ENCODE measurements around the gene SINHCAF.
"Not testable (repeated sequence)": the region's sequence is repeated elsewhere in the genome, so short reads cannot be mapped to it uniquely, and the experiment has no call there.

The SINHCAF gene

DNA sequence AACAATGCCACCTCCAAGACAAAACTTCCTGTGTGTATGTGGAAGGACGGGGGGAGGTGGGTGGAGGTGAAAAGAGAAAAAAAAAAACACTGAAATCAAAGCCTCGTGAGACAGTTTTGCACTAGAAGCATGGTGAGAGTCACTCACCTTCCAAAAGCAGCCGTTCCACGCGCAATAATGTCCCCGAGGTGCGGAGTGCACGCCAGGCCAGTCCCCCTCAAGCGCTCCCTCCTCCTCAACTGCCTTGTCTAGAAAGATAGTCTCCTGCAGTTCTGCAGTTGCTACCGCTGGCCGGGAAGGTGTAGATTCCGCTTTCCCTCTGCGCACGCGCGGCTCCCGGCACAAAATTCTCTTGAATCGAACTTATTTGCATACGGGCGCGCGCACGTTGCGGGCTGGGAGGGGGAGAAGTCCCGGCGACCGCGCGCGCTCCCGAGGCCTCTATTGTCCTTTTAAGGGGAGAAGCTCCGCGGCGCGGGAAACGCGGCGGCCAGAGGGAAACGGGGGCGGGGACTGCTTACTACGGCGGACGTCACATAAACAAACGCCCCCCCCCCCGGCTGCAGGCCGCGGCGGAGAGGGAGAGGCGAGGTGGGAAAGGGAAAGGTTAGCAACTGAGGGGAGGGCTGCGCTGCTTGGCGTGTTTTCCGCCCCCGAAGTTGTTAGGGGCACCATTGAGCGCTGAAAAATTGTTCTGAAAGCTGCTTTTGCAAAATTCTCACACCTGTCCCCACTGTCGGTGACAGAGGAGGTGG is at the start of gene SINHCAF:
Gene SINHCAF (minus strand): TSS at position 274 of the 755 bp plus-strand sequence. CDS start 27,946 bp downstream, outside the sequence.
- no peaks in the 10 kb centered on the region for H3K9me3 ChIP-seq (ENCODE audit: control insufficient read depth, low read length)
- H3K27me3 ChIP-seq (replicated peaks; ENCODE audit: control insufficient read depth, insufficient read depth, low read length), result no peaks in the 10 kb centered on the region
- peak; percentile 100 for DNase-seq (ENCODE audit: low read depth)
- H3K4me3 ChIP-seq (ENCODE audit: low read length), result peak within 1 kb of the TSS; percentile 94
- peaks cover 5% of the 10 kb centered on the region for H3K4me1 ChIP-seq (ENCODE audit: control insufficient read depth, insufficient read depth, low read length)
- H3K36me3 ChIP-seq (ENCODE audit: control insufficient read depth, insufficient read depth, low read length, severe bottlenecking), result no peaks in the 10 kb centered on the region
- peak within 1 kb of the TSS; percentile 84 for H3K9ac ChIP-seq (ENCODE audit: low read length)

DNA sequence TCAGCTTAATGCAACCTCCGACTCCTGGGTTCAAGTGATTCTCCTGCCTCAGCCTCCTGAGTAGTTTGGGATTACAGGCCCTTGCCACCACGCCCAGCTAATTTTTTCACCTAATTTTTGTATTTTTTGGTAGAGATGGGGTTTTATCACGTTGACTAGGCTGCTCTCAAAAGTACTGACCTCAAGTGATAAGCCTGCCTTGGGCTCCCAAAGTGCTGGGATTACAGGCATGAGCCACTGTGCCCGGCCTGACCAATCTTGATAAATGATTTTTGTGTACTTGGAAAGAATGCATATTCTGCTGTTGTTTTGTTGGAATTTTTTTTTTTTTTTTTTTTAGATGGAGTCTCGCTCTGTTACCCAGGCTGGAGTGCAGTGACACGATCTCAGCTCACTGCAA is 49.5 kb upstream of the SINHCAF start:
- H3K9me3 ChIP-seq (ENCODE audit: control insufficient read depth, low read length); H3K4me1 ChIP-seq (ENCODE audit: control insufficient read depth, insufficient read depth, low read length); DNase-seq (ENCODE audit: low read depth); H3K36me3 ChIP-seq (ENCODE audit: control insufficient read depth, insufficient read depth, low read length, severe bottlenecking); H3K9ac ChIP-seq (ENCODE audit: low read length); H3K4me3 ChIP-seq (ENCODE audit: low read length); H3K27me3 ChIP-seq (replicated peaks; ENCODE audit: control insufficient read depth, insufficient read depth, low read length): not testable (repeated sequence)

GRCh38 chr12:31371256-31371620 is 45.3 kb upstream of the SINHCAF start:
- H3K36me3 ChIP-seq (ENCODE audit: control insufficient read depth, insufficient read depth, low read length, severe bottlenecking), result no peaks in the 10 kb centered on the region
- H3K9ac ChIP-seq (ENCODE audit: low read length), result no peak overlapping the region
- H3K4me3 ChIP-seq (ENCODE audit: low read length), result no peak overlapping the region
- no peaks in the 10 kb centered on the region for H3K27me3 ChIP-seq (replicated peaks; ENCODE audit: control insufficient read depth, insufficient read depth, low read length)
- H3K4me1 ChIP-seq (ENCODE audit: control insufficient read depth, insufficient read depth, low read length), result peaks cover 12% of the 10 kb centered on the region
- H3K9me3 ChIP-seq (ENCODE audit: control insufficient read depth, low read length), result no peaks in the 10 kb centered on the region
- DNase-seq (ENCODE audit: low read depth), result no peak

DNA sequence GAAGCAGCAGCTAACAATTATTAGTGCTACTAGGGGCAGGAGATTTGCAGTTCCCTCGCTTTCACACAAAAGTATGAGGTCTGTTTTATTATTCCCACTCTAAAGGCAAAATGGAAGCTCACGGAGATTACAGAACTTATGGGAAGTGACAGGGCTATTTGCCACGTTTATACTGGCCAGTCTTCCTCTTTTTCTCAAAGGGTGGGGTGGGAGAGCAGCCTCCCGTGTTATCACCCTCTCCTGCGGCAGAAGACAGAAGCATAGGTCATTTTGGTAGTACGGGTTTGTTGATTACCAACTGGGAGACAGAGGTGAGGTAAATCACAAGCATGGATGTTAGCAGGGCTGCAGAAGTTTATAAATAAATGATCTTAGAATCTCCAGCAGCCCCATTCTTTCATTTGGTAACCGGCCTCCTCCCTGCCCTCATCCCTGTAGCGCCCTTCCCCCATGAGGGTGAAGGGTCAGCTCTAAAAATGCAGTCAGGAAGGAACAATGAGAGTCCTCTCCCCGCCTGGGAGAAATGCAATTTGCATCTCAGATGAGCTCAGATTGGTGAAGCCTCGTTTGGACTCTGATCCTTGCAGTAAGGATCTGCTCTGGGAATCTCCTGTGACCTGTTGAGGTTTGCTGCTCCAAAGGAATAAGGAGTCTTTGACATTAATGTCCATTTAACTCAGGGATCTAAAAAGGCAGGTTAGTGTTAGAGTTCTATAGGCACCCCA is 44.7 kb upstream of the SINHCAF start:
- H3K4me3 ChIP-seq (ENCODE audit: low read length), result peak overlapping the region; percentile 70
- peak overlapping the region; percentile 62 for H3K9ac ChIP-seq (ENCODE audit: low read length)
- DNase-seq (ENCODE audit: low read depth), result no peak
- H3K9me3 ChIP-seq (ENCODE audit: control insufficient read depth, low read length), result no peaks in the 10 kb centered on the region
- H3K36me3 ChIP-seq (ENCODE audit: control insufficient read depth, insufficient read depth, low read length, severe bottlenecking), result no peaks in the 10 kb centered on the region
- peaks cover 12% of the 10 kb centered on the region for H3K4me1 ChIP-seq (ENCODE audit: control insufficient read depth, insufficient read depth, low read length)
- no peaks in the 10 kb centered on the region for H3K27me3 ChIP-seq (replicated peaks; ENCODE audit: control insufficient read depth, insufficient read depth, low read length)

- H3K9me3 ChIP-seq (ENCODE audit: control insufficient read depth, low read length), result no peaks in the 10 kb centered on the region
- DNase-seq (ENCODE audit: low read depth), result peak; percentile 28
- peak overlapping the region; percentile 62 for H3K9ac ChIP-seq (ENCODE audit: low read length)
- no peaks in the 10 kb centered on the region for H3K36me3 ChIP-seq (ENCODE audit: control insufficient read depth, insufficient read depth, low read length, severe bottlenecking)
- H3K4me1 ChIP-seq (ENCODE audit: control insufficient read depth, insufficient read depth, low read length), result peaks cover 12% of the 10 kb centered on the region
- H3K4me3 ChIP-seq (ENCODE audit: low read length), result peak overlapping the region; percentile 70
- H3K27me3 ChIP-seq (replicated peaks; ENCODE audit: control insufficient read depth, insufficient read depth, low read length), result no peaks in the 10 kb centered on the region
Observed at GRCh38 chr12:31369712-31370521, 44.0 kb upstream of the SINHCAF start.

- Histone ChIP-seq H3K4me3 (ENCODE audit: low read length) (no peak overlapping the region), H3K9me3 (ENCODE audit: control insufficient read depth, low read length) (no peaks in the 10 kb centered on the region), H3K9ac (ENCODE audit: low read length) (no peak overlapping the region), H3K36me3 (ENCODE audit: control insufficient read depth, insufficient read depth, low read length, severe bottlenecking) (no peaks in the 10 kb centered on the region), H3K4me1 (ENCODE audit: control insufficient read depth, insufficient read depth, low read length) (peaks cover 12% of the 10 kb centered on the region), H3K27me3 (replicated peaks; ENCODE audit: control insufficient read depth, insufficient read depth, low read length) (no peaks in the 10 kb centered on the region)
- no peak for DNase-seq (ENCODE audit: low read depth)
Observed at GRCh38 chr12:31368666-31369361, 42.9 kb upstream of the SINHCAF start.

DNA sequence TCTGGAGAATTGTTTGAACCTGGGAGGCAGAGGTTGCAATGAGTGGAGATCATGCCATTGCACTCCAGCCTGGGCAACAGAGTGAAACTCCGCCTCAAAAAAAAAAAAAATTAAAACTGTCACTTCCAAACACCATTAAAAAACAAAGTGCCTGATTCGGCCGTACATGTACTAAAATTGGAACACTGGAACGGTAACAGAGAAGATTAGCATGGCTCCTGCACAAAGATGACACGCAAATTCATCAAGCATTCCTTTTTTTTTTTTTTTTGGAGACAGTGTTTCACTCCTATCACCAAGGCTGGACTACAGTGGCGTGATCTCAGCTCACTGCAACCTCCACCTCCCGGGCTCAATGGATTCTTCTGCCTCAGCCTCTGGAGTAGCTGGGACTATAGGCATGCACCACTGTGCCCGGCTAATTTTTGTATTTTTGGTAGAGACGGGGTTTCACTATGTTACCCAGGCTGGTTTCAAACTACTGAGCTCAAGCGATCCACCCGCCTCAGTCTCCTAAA is 40.2 kb upstream of the SINHCAF start:
- Histone ChIP-seq H3K4me3 (ENCODE audit: low read length) (no peak overlapping the region), H3K36me3 (ENCODE audit: control insufficient read depth, insufficient read depth, low read length, severe bottlenecking) (no peaks in the 10 kb centered on the region), H3K4me1 (ENCODE audit: control insufficient read depth, insufficient read depth, low read length) (peaks cover 11% of the 10 kb centered on the region), H3K27me3 (replicated peaks; ENCODE audit: control insufficient read depth, insufficient read depth, low read length) (peaks cover 3% of the 10 kb centered on the region), H3K9me3 (ENCODE audit: control insufficient read depth, low read length) (no peaks in the 10 kb centered on the region), H3K9ac (ENCODE audit: low read length) (no peak overlapping the region)
- DNase-seq (ENCODE audit: low read depth), result no peak

DNA sequence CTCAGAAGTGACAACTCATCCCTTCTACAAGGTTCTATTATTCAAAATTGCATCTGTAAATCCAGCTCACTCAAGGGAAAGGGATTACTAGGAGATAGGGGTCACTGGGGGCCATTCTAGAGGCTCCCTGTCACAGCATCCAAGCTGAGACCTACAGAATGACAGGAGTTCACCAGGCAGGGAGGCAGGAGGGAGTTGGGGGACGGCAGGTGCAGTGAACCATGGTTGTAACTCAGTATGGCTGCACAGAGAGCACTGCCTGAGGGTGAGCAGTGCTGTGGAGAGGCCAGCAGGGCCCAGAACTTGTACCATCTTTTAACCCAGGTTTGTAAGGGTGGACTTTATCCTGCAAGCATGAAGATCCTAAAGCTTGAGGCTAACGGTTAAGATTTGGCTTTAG is 37.9 kb upstream of the SINHCAF start:
- Histone ChIP-seq H3K9me3 (ENCODE audit: control insufficient read depth, low read length) (no peaks in the 10 kb centered on the region), H3K4me3 (ENCODE audit: low read length) (no peak overlapping the region), H3K4me1 (ENCODE audit: control insufficient read depth, insufficient read depth, low read length) (no peaks in the 10 kb centered on the region), H3K36me3 (ENCODE audit: control insufficient read depth, insufficient read depth, low read length, severe bottlenecking) (no peaks in the 10 kb centered on the region), H3K27me3 (replicated peaks; ENCODE audit: control insufficient read depth, insufficient read depth, low read length) (peaks cover 3% of the 10 kb centered on the region), H3K9ac (ENCODE audit: low read length) (no peak overlapping the region)
- no peak for DNase-seq (ENCODE audit: low read depth)

- no peaks in the 10 kb centered on the region for H3K9me3 ChIP-seq (ENCODE audit: control insufficient read depth, low read length)
- H3K36me3 ChIP-seq (ENCODE audit: control insufficient read depth, insufficient read depth, low read length, severe bottlenecking), result no peaks in the 10 kb centered on the region
- no peak for DNase-seq (ENCODE audit: low read depth)
- H3K27me3 ChIP-seq (replicated peaks; ENCODE audit: control insufficient read depth, insufficient read depth, low read length), result peaks cover 3% of the 10 kb centered on the region
- no peaks in the 10 kb centered on the region for H3K4me1 ChIP-seq (ENCODE audit: control insufficient read depth, insufficient read depth, low read length)
- no peak overlapping the region for H3K4me3 ChIP-seq (ENCODE audit: low read length)
- no peak overlapping the region for H3K9ac ChIP-seq (ENCODE audit: low read length)
Observed at GRCh38 chr12:31363416-31363809, 37.5 kb upstream of the SINHCAF start.

DNA sequence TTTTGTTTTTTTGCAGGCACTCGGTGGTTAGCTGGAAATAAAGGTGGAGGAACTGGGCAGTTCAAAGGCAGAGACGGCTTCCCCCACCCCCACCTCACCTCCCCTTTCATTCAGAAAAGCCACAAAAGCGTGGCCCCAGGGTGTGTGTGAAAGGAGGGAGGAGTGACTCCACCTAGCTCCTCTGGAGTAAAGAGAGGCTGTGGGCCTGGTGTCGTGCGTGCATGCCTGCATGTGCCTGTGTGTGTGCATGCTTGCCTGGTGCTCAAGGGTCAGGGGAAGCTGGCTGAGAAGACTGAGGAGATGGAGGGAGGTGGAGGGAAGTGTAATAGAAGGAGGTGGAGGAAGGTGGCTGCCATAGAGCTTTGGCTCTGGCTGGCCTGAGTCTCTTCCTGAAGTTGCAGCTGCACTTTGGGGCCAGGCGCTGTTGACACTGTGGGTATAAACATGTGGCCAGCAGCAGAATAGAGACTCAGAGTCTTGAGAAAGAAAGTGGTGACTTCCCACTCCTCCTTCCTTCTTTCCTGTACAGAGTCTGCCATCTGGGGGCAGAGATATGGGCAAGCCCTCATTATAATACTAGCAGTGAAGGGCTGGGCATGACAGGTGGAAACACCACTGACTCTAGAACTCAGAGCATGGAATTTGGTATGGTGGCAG is 36.9 kb upstream of the SINHCAF start:
- Histone ChIP-seq H3K27me3 (replicated peaks; ENCODE audit: control insufficient read depth, insufficient read depth, low read length) (peaks cover 3% of the 10 kb centered on the region), H3K9ac (ENCODE audit: low read length) (no peak overlapping the region), H3K4me1 (ENCODE audit: control insufficient read depth, insufficient read depth, low read length) (no peaks in the 10 kb centered on the region), H3K4me3 (ENCODE audit: low read length) (no peak overlapping the region), H3K36me3 (ENCODE audit: control insufficient read depth, insufficient read depth, low read length, severe bottlenecking) (no peaks in the 10 kb centered on the region), H3K9me3 (ENCODE audit: control insufficient read depth, low read length) (no peaks in the 10 kb centered on the region)
- DNase-seq (ENCODE audit: low read depth), result no peak

Measured in adipocyte (in vitro differentiated cells).